HEK293T (cell line): ENCODE results near the gene SLX4IP.

Source experiments
- FOXM1 ChIP-seq: fragments of 450-650 bp; IDR thresholded peaks from 2 replicates; pipeline ENCODE4 v1.6.1; 2017; ENCODE audit warnings: mild to moderate bottlenecking, borderline replicate concordance
- SP1 ChIP-seq: fragments of 450-650 bp; IDR thresholded peaks from 2 replicates; pipeline ENCODE4 v1.6.1; 2017

DNA sequence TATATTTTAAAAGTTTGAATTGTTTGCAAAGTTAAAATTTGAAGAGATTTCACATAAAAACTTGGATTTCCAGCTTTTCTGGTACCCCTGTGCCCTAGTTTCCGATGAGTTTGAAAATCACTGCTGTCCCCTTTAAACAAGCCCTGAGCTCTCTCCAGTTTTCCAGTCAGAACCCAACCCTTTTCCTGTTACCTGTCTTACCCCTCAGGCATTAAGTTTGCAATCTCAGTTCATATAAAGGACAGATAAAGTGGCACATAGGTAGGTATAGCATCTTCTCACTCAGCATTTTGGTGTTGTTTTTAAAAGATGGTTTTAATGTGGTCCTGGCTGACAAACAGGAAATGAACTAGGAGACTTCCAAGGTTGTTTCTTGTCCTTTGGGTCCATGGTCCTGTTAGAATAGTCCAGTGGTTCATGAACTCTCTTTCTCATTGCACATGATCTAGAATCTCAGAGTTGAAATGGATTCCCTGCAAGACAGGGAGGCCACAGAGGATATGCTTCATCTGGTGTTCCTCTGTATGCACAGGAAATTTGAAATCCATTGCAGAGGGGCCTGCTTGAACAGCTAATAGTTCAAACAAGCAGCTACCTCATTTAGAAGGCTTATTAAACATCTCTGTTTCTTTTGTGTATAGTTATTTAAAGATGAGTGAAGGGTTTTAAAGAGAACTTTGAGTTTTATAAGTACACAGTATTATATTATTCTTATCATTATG lies 156.0 kb downstream of the SLX4IP start:
- TF ChIP-seq FOXM1 (no peak), SP1 (no peak)
